GM21515 (cell line): ENCODE results near the gene NACA2.
"Not testable (repeated sequence)": the region's sequence is repeated elsewhere in the genome, so short reads cannot be mapped to it uniquely, and the experiment has no call there.

Experiments
- ATAC-seq: cut with Tn5 transposase; IDR thresholded peaks from one replicate; pipeline ENCODE4 v1.9.1; 2021; ENCODE audit not compliant: unreplicated experiment

The NACA2 gene

GRCh38 chr17:61579347-61579746, 11.7 kb downstream of the NACA2 start:
- no peak for ATAC-seq

GRCh38 chr17:61578645-61579044, 12.4 kb downstream of the NACA2 start:
- ATAC-seq: no peak

GRCh38 chr17:61575983-61576382, 15.0 kb downstream of the NACA2 start:
- no peak for ATAC-seq

GRCh38 chr17:61575352-61575975, 15.6 kb downstream of the NACA2 start:
- ATAC-seq: no peak

GRCh38 chr17:61574542-61575351, 16.3 kb downstream of the NACA2 start:
- no peak for ATAC-seq

- not testable (repeated sequence) for ATAC-seq
Observed at GRCh38 chr17:61572547-61572946, 18.5 kb downstream of the NACA2 start.

- no peak for ATAC-seq
Observed at GRCh38 chr17:61571624-61572023, 19.4 kb downstream of the NACA2 start.

- no peak for ATAC-seq
Observed at GRCh38 chr17:61570118-61570517, 20.9 kb downstream of the NACA2 start.

GRCh38 chr17:61569525-61569924, 21.5 kb downstream of the NACA2 start:
- not testable (repeated sequence) for ATAC-seq

GRCh38 chr17:61568219-61569072, 22.6 kb downstream of the NACA2 start:
- no peak for ATAC-seq

GRCh38 chr17:61567045-61567802, 23.8 kb downstream of the NACA2 start:
- no peak for ATAC-seq

GRCh38 chr17:61566448-61566847, 24.6 kb downstream of the NACA2 start:
- not testable (repeated sequence) for ATAC-seq

- ATAC-seq: not testable (repeated sequence)
Observed at GRCh38 chr17:61565850-61566249, 25.2 kb downstream of the NACA2 start.

GRCh38 chr17:61565213-61565612, 25.8 kb downstream of the NACA2 start:
- no peak for ATAC-seq

- ATAC-seq: no peak
Observed at GRCh38 chr17:61562287-61562686, 28.7 kb downstream of the NACA2 start.

- no peak for ATAC-seq
Observed at GRCh38 chr17:61561354-61561753, 29.7 kb downstream of the NACA2 start.

- ATAC-seq: no peak
Observed at GRCh38 chr17:61560071-61560470, 30.9 kb downstream of the NACA2 start.

GRCh38 chr17:61556224-61557188, 34.5 kb downstream of the NACA2 start:
- no peak for ATAC-seq

- ATAC-seq: no peak
Observed at GRCh38 chr17:61555127-61555566, 35.9 kb downstream of the NACA2 start.

GRCh38 chr17:61554209-61554608, 36.8 kb downstream of the NACA2 start:
- no peak for ATAC-seq
